H9 (cell line): Measurements from ENCODE around the gene BRAF. TPM values are rescaled to one million over a fixed set of nuclear protein-coding genes. Genes with fewer than 3 reads are reported as not detected.

ENCODE experiments used
- DNase-seq: peaks from one replicate; pipeline ENCODE4 v3.0.0-alpha.2; 2017
- H2AFZ ChIP-seq: one replicate; pipeline ENCODE4 v1.6.1; 2013; ENCODE audit warnings: mild to moderate bottlenecking, low read length, control low read depth, moderate library complexity
- H2AK5ac ChIP-seq: 2 replicates; pipeline ENCODE4 v1.6.1; 2013; ENCODE audit warnings: low read length, control low read depth, mixed read lengths; ENCODE audit not compliant: insufficient read length
- H2BK120ac ChIP-seq: one replicate; pipeline ENCODE4 v1.6.1; 2013; ENCODE audit warnings: low read depth, mild to moderate bottlenecking, low read length, control low read depth, inconsistent platforms; ENCODE audit not compliant: poor library complexity, severe bottlenecking
- H2BK12ac ChIP-seq: 2 replicates; pipeline ENCODE4 v1.6.1; 2013; ENCODE audit warnings: low read length, control low read depth, mixed read lengths, low read depth; ENCODE audit not compliant: insufficient read length
- H2BK15ac ChIP-seq: 2 replicates; pipeline ENCODE4 v1.6.1; 2013; ENCODE audit warnings: low read depth, low read length, control low read depth
- H2BK20ac ChIP-seq: one replicate; pipeline ENCODE4 v1.6.1; 2013; ENCODE audit warnings: low read depth, mild to moderate bottlenecking, low read length, control low read depth, inconsistent platforms; ENCODE audit not compliant: poor library complexity, severe bottlenecking
- H2BK5ac ChIP-seq: 2 replicates; pipeline ENCODE4 v1.6.1; 2013; ENCODE audit warnings: low read length, control low read depth, mixed read lengths; ENCODE audit not compliant: insufficient read length
- H3K14ac ChIP-seq: 2 replicates; pipeline ENCODE4 v1.6.1; 2013; ENCODE audit warnings: low read length, control low read depth; ENCODE audit not compliant: insufficient read depth
- H3K18ac ChIP-seq: 2 replicates; pipeline ENCODE4 v1.6.1; 2013; ENCODE audit warnings: low read depth, mild to moderate bottlenecking, mixed read lengths, low read length, control low read depth; ENCODE audit not compliant: insufficient read length
- H3K23ac ChIP-seq: 2 replicates; pipeline ENCODE4 v1.6.1; 2013; ENCODE audit warnings: low read length, control low read depth, mixed read lengths, low read depth; ENCODE audit not compliant: insufficient read length
- H3K23me2 ChIP-seq: 2 replicates; pipeline ENCODE4 v1.6.1; 2013; ENCODE audit warnings: low read depth, mild to moderate bottlenecking, mixed read lengths, low read length, control low read depth; ENCODE audit not compliant: insufficient read length, poor library complexity, severe bottlenecking
- H3K27ac ChIP-seq: 2 replicates; pipeline ENCODE4 v1.5.1; 2013; ENCODE audit warnings: low read length, control low read depth, mixed read lengths, low read depth; ENCODE audit not compliant: insufficient read length
- H3K27me3 ChIP-seq: 2 replicates; pipeline ENCODE4 v1.6.1; 2013; ENCODE audit warnings: low read length, control low read depth, inconsistent platforms; ENCODE audit not compliant: insufficient read depth
- H3K4ac ChIP-seq: 2 replicates; pipeline ENCODE4 v1.6.1; 2013; ENCODE audit warnings: low read depth, mild to moderate bottlenecking, control low read depth, inconsistent platforms, low read length, moderate library complexity
- H3K4me1 ChIP-seq: 2 replicates; pipeline ENCODE4 v1.6.1; 2013; ENCODE audit warnings: low read length, control low read depth, inconsistent platforms; ENCODE audit not compliant: insufficient read depth
- H3K4me2 ChIP-seq: 2 replicates; pipeline ENCODE4 v1.6.1; 2013; ENCODE audit warnings: low read length, control low read depth, mixed read lengths; ENCODE audit not compliant: insufficient read length, insufficient read depth
- H3K56ac ChIP-seq: 2 replicates; pipeline ENCODE4 v1.6.1; 2013; ENCODE audit warnings: low read depth, mild to moderate bottlenecking, mixed read lengths, low read length, control low read depth; ENCODE audit not compliant: insufficient read length
- H3K79me1 ChIP-seq: 2 replicates; pipeline ENCODE4 v1.6.1; 2013; ENCODE audit warnings: low read depth, mild to moderate bottlenecking, moderate library complexity, low read length, control low read depth, inconsistent platforms; ENCODE audit not compliant: insufficient read depth, poor library complexity, severe bottlenecking
- H3K79me2 ChIP-seq: 2 replicates; pipeline ENCODE4 v1.6.1; 2013; ENCODE audit warnings: low read length, control low read depth, inconsistent platforms; ENCODE audit not compliant: insufficient read depth
- H3K9ac ChIP-seq: 2 replicates; pipeline ENCODE4 v1.6.1; 2013; ENCODE audit warnings: low read length, control low read depth, mixed read lengths; ENCODE audit not compliant: insufficient read length; ENCODE audit errors: extremely low read depth
- H3K9me3 ChIP-seq: one replicate; pipeline ENCODE4 v1.6.1; 2013; ENCODE audit warnings: low read depth, low read length, inconsistent platforms; ENCODE audit not compliant: control insufficient read depth
- H3T11ph ChIP-seq: one replicate; pipeline ENCODE4 v1.6.1; 2013; ENCODE audit warnings: mild to moderate bottlenecking, low read length, control low read depth, inconsistent platforms
- H4K20me1 ChIP-seq: one replicate; pipeline ENCODE4 v1.6.1; 2013; ENCODE audit not compliant: control insufficient read depth, insufficient read length, insufficient read depth
- H4K5ac ChIP-seq: 2 replicates; pipeline ENCODE4 v1.6.1; 2013; ENCODE audit warnings: low read depth, mild to moderate bottlenecking, mixed read lengths, low read length, control low read depth; ENCODE audit not compliant: insufficient read length
- H4K8ac ChIP-seq: replicated peaks from 2 replicates; pipeline ENCODE4 v1.6.1; 2013; ENCODE audit warnings: low read length, control low read depth, mixed read lengths, low read depth; ENCODE audit not compliant: insufficient read length
- H4K91ac ChIP-seq: 2 replicates; pipeline ENCODE4 v1.6.1; 2013; ENCODE audit warnings: low read depth, mild to moderate bottlenecking, moderate library complexity, mixed read lengths, low read length, control low read depth; ENCODE audit not compliant: insufficient read length
- H3K27ac Mint-ChIP-seq, 3 experiments: 2 replicates in 2 of 3; 3 replicates in 1 of 3; pipeline ENCODE4 v1.8.0; 2020 to 2021; ENCODE audit warnings: mixed read lengths in 3 of 3, mild to moderate bottlenecking in 1 of 3, moderate library complexity in 1 of 3
- H3K27me3 Mint-ChIP-seq: 2 replicates; pipeline ENCODE4 v1.8.0; 2021; ENCODE audit warnings: low read depth, mild to moderate bottlenecking, moderate library complexity, mixed read lengths
- H3K36me3 Mint-ChIP-seq, 3 experiments: 2 replicates in 2 of 3; 3 replicates in 1 of 3; pipeline ENCODE4 v1.8.0; 2020 to 2021; ENCODE audit warnings: low read depth in 3 of 3, mixed read lengths in 3 of 3; ENCODE audit not compliant: insufficient read depth in 1 of 3
- H3K4me1 Mint-ChIP-seq, 2 experiments: 2 replicates each; pipeline ENCODE4 v1.8.0; 2020; ENCODE audit warnings: mixed read lengths in 2 of 2
- H3K4me3 Mint-ChIP-seq, 2 experiments: 2 replicates in 1 of 2; 3 replicates in 1 of 2; pipeline ENCODE4 v1.8.0; 2020 to 2021; ENCODE audit warnings: mild to moderate bottlenecking in 2 of 2, mixed read lengths in 2 of 2, moderate library complexity in 1 of 2
- H3K9me3 Mint-ChIP-seq, 2 experiments: 2 replicates in 1 of 2; 3 replicates in 1 of 2; pipeline ENCODE4 v1.8.0; 2020; ENCODE audit warnings: mild to moderate bottlenecking in 2 of 2, mixed read lengths in 2 of 2, moderate library complexity in 1 of 2
- CTCF ChIP-seq: fragments of 200-600 bp; sonication (generic); conservative IDR thresholded peaks from 3 replicates; pipeline ENCODE4 v1.8.0; 2021; ENCODE audit warnings: antibody characterized with exemption, mild to moderate bottlenecking
- WGBS: extraction: QIAGEN DNeasy Blood & Tissue Kit; methylation state at CpG from one replicate; pipeline ENCODE4 v1.1.7; 2013; ENCODE audit warnings: missing lambda C conversion rate, low lambda C conversion rate, mixed read lengths; ENCODE audit not compliant: insufficient read length; ENCODE audit errors: extremely low coverage; 5-methylcytosine and 5-hydroxymethylcytosine counted together
- total RNA-seq: library from RNA; stranded (reverse); gene quantifications from 2 replicates; pipeline ENCODE4 v1.2.1, GENCODE V29; 2021

Gene BRAF
- total RNA-seq, 1 experiment from 2014 or later = 32.9 TPM

- Histone ChIP-seq H2BK20ac (no peak overlapping the region), H4K91ac (no peak overlapping the region), H3K79me1 (no peaks in the 10 kb centered on the region), H4K5ac (no peak overlapping the region), H3K4me2 (no peak overlapping the region), H3T11ph (no peak overlapping the region), H2BK120ac (no peak overlapping the region), H3K4ac (no peak overlapping the region), H3K79me2 (no peaks in the 10 kb centered on the region), H3K27ac (no peak overlapping the region), H3K23ac (no peak overlapping the region), H3K56ac (no peak overlapping the region), H2AK5ac (no peak overlapping the region), H3K9me3 (no peaks in the 10 kb centered on the region), H4K20me1 (no peaks in the 10 kb centered on the region), H3K4me1 (no peaks in the 10 kb centered on the region), H3K18ac (no peak overlapping the region), H2AFZ (no peak overlapping the region), H2BK12ac (no peak overlapping the region), H3K27me3 (no peaks in the 10 kb centered on the region), H3K14ac (no peak overlapping the region), H3K9ac (no peak overlapping the region), H4K8ac (no peak overlapping the region), H3K23me2 (no peaks in the 10 kb centered on the region), H2BK15ac (no peak overlapping the region), H2BK5ac (no peak overlapping the region)
- Mint-ChIP-seq H3K4me3 (no peak overlapping the region), H3K4me1 (no peaks in the 10 kb centered on the region), H3K36me3 (peaks cover 14 to 32% (median 21%) of the 10 kb centered on the region in 3 experiments), H3K27me3 (no peaks in the 10 kb centered on the region), H3K9me3 (no peaks in the 10 kb centered on the region; a peak in 1 of 5 replicates), H3K27ac (no peak overlapping the region)
- no peak for TF ChIP-seq CTCF
- DNase-seq = no peak
- no CpG with 5 or more reads among the region's 3 CpGs for whole genome bisulfite sequencing
Measured at GRCh38 chr7:140769852-140770251, 154.9 kb downstream of the BRAF start.
